ENCODE data around the gene TMEM236.

The TMEM236 gene

DNA sequence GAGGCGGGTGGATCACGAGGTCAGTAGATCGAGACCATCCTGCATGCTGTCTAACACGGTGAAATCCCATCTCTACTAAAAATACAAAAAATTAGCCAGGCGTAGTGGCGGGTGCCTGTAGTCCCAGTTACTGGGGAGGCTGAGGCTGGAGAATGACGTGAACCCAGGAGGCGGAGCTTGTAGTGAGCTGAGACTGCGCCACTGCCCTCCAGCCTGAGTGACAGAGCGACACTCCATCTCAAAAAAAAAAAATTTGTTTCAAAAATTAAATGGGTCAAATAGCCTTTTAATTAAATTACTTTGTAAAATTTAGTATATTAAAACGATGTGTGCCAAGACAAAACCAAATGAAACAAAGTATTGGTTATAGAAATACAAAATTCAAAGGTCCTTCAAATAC lies 50.3 kb downstream of the TMEM236 start:
- TF ChIP-seq, protein P1, sequence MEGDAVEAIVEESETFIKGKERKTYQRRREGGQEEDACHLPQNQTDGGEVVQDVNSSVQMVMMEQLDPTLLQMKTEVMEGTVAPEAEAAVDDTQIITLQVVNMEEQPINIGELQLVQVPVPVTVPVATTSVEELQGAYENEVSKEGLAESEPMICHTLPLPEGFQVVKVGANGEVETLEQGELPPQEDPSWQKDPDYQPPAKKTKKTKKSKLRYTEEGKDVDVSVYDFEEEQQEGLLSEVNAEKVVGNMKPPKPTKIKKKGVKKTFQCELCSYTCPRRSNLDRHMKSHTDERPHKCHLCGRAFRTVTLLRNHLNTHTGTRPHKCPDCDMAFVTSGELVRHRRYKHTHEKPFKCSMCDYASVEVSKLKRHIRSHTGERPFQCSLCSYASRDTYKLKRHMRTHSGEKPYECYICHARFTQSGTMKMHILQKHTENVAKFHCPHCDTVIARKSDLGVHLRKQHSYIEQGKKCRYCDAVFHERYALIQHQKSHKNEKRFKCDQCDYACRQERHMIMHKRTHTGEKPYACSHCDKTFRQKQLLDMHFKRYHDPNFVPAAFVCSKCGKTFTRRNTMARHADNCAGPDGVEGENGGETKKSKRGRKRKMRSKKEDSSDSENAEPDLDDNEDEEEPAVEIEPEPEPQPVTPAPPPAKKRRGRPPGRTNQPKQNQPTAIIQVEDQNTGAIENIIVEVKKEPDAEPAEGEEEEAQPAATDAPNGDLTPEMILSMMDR (IDR thresholded peaks at IDR 0.05; ENCODE audit: insufficient read depth, low read depth, low read length, missing control alignments) = no peak
- no peak overlapping the region for H3K4me3 ChIP-seq (ENCODE audit: low read depth, low read length)
- DNase-seq (ENCODE audit: low read depth) = no peak

DNA sequence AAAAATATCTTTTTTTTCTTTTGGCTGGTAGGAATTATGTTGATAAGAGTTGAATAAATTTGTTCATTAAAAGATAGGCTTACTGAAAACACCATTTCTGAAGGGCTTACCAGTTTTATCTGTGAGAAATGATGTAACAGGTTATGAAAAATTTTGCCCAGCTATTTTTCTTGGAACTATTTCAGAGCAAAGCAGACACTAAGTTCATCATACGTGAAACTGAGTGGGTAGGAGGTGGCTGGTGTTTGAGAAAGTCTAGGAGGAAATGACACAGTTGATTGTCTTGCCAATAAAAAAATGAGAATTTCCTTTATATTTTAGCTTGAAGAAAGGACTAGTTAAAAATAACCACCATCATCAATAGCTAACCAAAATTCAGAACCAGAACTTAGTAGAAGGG lies 51.0 kb downstream of the TMEM236 start:
- no peak for DNase-seq (ENCODE audit: low read depth)
- TF ChIP-seq, protein P1 (IDR thresholded peaks at IDR 0.05; ENCODE audit: insufficient read depth, low read depth, low read length, missing control alignments) = no peak
- no peak overlapping the region for H3K4me3 ChIP-seq (ENCODE audit: low read depth, low read length)

DNA sequence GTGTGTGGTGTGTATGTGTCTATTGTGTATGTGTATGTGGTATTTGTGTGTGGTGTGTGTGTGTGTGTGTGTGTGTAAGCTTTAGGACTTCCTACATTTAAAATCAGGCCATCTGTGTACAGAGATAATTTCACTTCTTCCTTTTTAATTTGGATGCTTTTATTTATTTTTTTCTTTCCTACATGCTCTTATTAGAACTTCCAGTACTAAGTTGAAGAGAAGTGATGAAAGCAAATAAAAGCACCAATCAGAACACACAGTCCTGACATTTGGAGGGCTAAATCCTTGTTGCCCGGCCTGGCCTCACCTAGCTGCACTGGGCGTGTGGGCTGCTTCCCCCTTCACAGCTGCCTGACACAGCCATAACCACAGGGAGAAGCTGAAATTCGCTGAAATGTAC lies 53.3 kb downstream of the TMEM236 start:
- TF ChIP-seq, protein P1 (IDR thresholded peaks at IDR 0.05; ENCODE audit: insufficient read depth, low read depth, low read length, missing control alignments) = no peak
- no peak for DNase-seq (ENCODE audit: low read depth)
- H3K4me3 ChIP-seq (ENCODE audit: low read depth, low read length) = no peak overlapping the region

DNA sequence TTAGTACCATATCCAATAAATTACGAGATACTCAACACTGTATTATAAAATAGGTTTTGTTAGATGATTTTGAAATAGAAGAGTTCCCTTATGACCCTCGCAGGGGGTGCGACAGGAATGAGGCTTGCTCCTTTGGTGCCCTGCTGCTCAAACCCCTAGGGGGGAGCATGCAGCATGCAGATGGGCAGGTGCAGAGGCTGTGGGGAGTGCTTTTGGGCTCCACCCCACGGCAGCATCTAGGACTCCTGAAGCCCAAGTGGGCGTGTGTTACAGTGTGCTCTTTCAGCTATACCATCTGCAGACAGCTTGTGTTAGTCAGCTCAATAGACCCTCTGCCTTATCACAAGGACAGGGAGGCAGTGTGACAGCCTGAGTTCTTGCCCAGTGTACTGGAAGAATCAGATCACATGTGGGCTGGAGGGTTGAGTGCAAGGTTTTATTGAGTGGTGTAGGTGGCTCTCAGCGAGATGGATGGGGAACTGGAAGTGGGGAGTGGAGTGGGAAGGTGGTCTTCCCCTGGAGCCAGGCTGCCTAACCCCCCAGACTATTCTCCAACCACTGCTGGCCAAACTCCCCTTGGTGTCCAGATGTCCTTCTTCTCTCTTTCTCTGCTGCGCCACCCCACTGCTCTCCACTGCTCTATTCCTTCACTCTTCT lies 54.0 kb downstream of the TMEM236 start:
- TF ChIP-seq, protein P1 (IDR thresholded peaks at IDR 0.05; ENCODE audit: insufficient read depth, low read depth, low read length, missing control alignments) = peak; percentile 39
- DNase-seq (ENCODE audit: low read depth) = peak; percentile 47
- no peak overlapping the region for H3K4me3 ChIP-seq (ENCODE audit: low read depth, low read length)

DNA sequence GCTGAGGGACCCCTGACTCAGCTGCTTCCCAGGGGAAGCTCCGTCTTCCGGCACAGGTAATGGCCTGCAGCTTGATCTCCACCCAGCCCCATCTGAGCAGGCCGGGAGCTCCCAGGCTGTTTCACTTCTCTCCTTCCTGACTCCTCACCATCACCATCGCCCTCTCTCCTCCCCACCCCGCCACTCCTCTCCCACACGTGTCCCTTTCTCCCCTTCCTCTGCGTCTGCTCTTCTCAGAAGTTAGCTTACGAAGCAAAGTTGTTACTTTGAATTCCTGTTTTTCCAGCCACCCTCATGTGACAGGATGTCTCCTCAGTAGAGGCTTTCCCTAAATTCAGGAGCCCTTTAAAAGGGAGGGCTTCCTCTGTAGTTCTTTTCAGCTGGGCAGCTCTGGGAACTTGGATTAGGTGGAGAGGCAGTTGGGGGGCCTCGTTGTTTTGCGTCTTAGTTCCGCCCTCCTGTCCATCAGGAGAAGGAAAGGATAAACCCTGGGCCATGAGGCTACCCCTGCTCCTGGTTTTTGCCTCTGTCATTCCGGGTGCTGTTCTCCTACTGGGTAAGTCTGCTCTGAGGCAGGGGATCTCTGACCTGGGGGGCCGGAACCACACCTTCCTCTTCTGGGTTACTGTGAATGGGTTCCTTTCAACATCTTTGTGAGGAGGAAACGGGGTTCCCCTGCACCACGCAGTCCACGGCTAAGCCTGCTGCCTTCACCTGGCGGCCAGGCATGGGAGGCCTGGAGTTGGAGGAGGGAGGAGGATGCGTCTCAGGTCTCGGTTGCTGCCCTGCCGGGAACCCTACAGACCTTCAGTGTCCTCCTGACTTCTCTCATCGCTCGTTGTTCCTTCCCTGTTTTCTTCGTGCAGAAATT lies 57.2 kb downstream of the TMEM236 start, which contains the start of gene MRC1:
MRC1 (plus strand) TSS at position 378 of the 871 bp plus-strand sequence; CDS start at position 496, 118 bp downstream.
- H3K4me3 ChIP-seq (ENCODE audit: low read depth, low read length) = no peak within 1 kb of the TSS
- TF ChIP-seq, protein P1 (IDR thresholded peaks at IDR 0.05; ENCODE audit: insufficient read depth, low read depth, low read length, missing control alignments) = no peak
- no peak for DNase-seq (ENCODE audit: low read depth)

DNA sequence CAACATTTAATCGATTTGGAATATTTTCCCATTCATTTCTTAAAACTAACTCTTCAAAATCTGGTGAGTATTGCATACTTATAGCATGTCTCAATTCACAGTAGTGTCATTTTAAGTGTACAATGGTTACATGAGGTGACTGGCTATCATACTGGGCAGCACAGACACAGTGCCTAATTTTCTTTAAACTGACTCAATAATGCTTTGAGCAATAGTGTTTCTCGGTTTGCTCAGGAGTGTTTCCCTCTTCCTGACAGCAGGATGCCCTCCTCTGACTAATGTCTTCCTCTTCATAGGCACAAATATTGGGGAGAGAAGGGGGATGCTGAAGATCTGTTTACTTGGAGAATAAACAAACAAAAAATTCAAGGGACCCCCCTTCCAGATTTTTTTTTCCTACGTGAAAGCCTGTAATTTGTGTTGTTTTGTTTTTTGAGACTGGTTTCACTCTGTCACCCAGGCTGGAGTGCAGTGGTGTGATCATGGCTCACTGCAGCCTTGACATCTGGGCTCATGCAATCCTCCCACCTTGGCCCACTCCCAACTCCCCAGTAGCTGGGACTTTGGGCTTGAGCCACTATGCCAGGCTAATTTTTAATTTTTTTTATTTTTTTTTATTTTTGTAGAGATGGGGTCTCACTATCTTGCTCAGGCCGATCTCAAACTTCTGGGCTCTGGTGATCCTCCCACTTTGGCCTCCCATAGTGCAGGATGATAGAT lies 59.3 kb downstream of the TMEM236 start:
- no peak overlapping the region for H3K4me3 ChIP-seq (ENCODE audit: low read depth, low read length)
- DNase-seq (ENCODE audit: low read depth) = no peak
- TF ChIP-seq, protein P1 (IDR thresholded peaks at IDR 0.05; ENCODE audit: insufficient read depth, low read depth, low read length, missing control alignments) = no peak

Data from GM12865 (cell line).